OCI-LY1 (cell line): ENCODE results near the gene PARP3.

Source experiments
- H2AFZ ChIP-seq: fragments of 200-600 bp; sonication (generic), shearing (Covaris generic); 2 replicates; pipeline ENCODE4 v1.6.0; 2014; ENCODE audit warnings: antibody characterized with exemption, mild to moderate bottlenecking, low read length
- H3F3A ChIP-seq: fragments of 200-600 bp; sonication (generic), shearing (Covaris generic); 2 replicates; pipeline ENCODE4 v1.6.0; 2014; ENCODE audit warnings: mild to moderate bottlenecking, antibody characterized with exemption, low read length, moderate library complexity; ENCODE audit not compliant: insufficient read depth
- H3K27ac ChIP-seq: fragments of 200-600 bp; sonication (generic); 2 replicates; pipeline ENCODE4 v1.5.1; 2014; ENCODE audit warnings: low read length, mixed run types, mild to moderate bottlenecking, low read depth; ENCODE audit not compliant: poor library complexity, severe bottlenecking
- H3K27me3 ChIP-seq: fragments of 200-600 bp; sonication (generic); 2 replicates; pipeline ENCODE4 v1.6.0; 2014; ENCODE audit warnings: antibody characterized with exemption, mild to moderate bottlenecking, low read length, moderate library complexity; ENCODE audit not compliant: insufficient read depth
- H3K36me3 ChIP-seq: fragments of 200-600 bp; sonication (generic); 2 replicates; pipeline ENCODE4 v1.6.1; 2014; ENCODE audit warnings: mild to moderate bottlenecking, antibody characterized with exemption, low read length, moderate library complexity, mixed read lengths; ENCODE audit not compliant: insufficient read depth
- H3K4me1 ChIP-seq: fragments of 200-600 bp; sonication (generic); 2 replicates; pipeline ENCODE4 v1.5.1; 2014; ENCODE audit warnings: mild to moderate bottlenecking, low read length, moderate library complexity; ENCODE audit not compliant: insufficient read depth, severe bottlenecking
- H3K4me2 ChIP-seq: fragments of 200-600 bp; sonication (generic), shearing (Covaris generic); 2 replicates; pipeline ENCODE4 v1.6.1; 2014; ENCODE audit warnings: low read length
- H3K4me3 ChIP-seq: fragments of 200-600 bp; sonication (generic); 2 replicates; pipeline ENCODE4 v1.5.1; 2014; ENCODE audit warnings: low read length, low read depth, mild to moderate bottlenecking, mixed read lengths; ENCODE audit not compliant: poor library complexity, severe bottlenecking
- H3K79me2 ChIP-seq: fragments of 200-600 bp; shearing (Covaris generic); 2 replicates; pipeline ENCODE4 v1.6.1; 2016; ENCODE audit warnings: mixed run types, low read length, mixed read lengths; ENCODE audit not compliant: insufficient read depth
- H3K9ac ChIP-seq: fragments of 200-600 bp; sonication (generic), shearing (Covaris generic); 2 replicates; pipeline ENCODE4 v1.6.1; 2014; ENCODE audit warnings: mild to moderate bottlenecking, low read length, mixed read lengths
- H3K9me2 ChIP-seq: fragments of 200-600 bp; sonication (generic), shearing (Covaris generic); 2 replicates; pipeline ENCODE4 v1.6.1; 2014; ENCODE audit warnings: low read depth, mild to moderate bottlenecking, low read length, mixed read lengths
- H3K9me3 ChIP-seq: fragments of 200-600 bp; shearing (Covaris generic); 2 replicates; pipeline ENCODE4 v1.6.1; 2014; ENCODE audit warnings: low read length, mixed read lengths
- H4K20me1 ChIP-seq: fragments of 200-600 bp; sonication (generic), shearing (Covaris generic); 2 replicates; pipeline ENCODE4 v1.6.0; 2016; ENCODE audit warnings: mild to moderate bottlenecking, low read length; ENCODE audit not compliant: insufficient read depth
- EZH2 ChIP-seq: fragments of 200-600 bp; sonication (generic), shearing (Covaris generic); IDR thresholded peaks from 2 replicates; pipeline ENCODE4 v1.8.0; 2017; ENCODE audit warnings: borderline replicate concordance, mixed run types, mild to moderate bottlenecking, antibody characterized with exemption, low read length, moderate library complexity, mixed read lengths
- TF ChIP-seq, protein P1 (sequence below): fragments of 200-600 bp; sonication (generic), shearing (Covaris generic); IDR thresholded peaks from 2 replicates; pipeline ENCODE4 v1.5.1; 2017; ENCODE audit warnings: mild to moderate bottlenecking, antibody characterized with exemption, low read length, moderate library complexity, mixed read lengths

PARP3 gene

DNA sequence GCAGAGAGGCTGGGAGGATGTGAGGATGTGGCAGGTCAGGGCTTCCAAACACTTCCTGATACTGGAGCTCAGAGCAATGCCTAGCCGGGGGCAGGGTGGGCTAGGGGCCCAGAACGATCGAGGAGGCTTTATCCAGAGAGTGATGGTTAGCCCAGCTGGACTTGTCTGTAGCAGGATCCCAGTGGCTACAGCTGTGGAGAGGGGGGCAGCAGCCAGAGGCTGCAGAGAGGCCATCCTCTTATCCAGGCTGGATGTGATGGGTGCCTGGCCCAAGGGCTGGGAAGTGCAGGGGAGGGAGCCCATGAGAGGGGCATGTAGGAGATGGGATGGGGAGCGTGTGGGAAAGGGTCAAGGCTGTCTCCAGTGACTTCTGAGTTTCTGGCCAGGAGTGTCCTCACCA, 4.6 kb downstream of the PARP3 start:
- Histone ChIP-seq H3K79me2 (no peaks in the 10 kb centered on the region), H3K27me3 (0 out of 2 replicates have a peak, but pooled peaks cover 3% of the 10 kb centered on the region), H3F3A (no peaks in the 10 kb centered on the region), H3K4me2 (no peak overlapping the region), H3K9ac (no peak overlapping the region), H3K9me3 (no peaks in the 10 kb centered on the region), H3K27ac (no peak overlapping the region), H4K20me1 (no peaks in the 10 kb centered on the region), H2AFZ (no peak overlapping the region), H3K4me3 (no peak overlapping the region), H3K9me2 (no peaks in the 10 kb centered on the region), H3K36me3 (no peaks in the 10 kb centered on the region), H3K4me1 (peaks cover 8% of the 10 kb centered on the region)
- TF ChIP-seq, protein P1, sequence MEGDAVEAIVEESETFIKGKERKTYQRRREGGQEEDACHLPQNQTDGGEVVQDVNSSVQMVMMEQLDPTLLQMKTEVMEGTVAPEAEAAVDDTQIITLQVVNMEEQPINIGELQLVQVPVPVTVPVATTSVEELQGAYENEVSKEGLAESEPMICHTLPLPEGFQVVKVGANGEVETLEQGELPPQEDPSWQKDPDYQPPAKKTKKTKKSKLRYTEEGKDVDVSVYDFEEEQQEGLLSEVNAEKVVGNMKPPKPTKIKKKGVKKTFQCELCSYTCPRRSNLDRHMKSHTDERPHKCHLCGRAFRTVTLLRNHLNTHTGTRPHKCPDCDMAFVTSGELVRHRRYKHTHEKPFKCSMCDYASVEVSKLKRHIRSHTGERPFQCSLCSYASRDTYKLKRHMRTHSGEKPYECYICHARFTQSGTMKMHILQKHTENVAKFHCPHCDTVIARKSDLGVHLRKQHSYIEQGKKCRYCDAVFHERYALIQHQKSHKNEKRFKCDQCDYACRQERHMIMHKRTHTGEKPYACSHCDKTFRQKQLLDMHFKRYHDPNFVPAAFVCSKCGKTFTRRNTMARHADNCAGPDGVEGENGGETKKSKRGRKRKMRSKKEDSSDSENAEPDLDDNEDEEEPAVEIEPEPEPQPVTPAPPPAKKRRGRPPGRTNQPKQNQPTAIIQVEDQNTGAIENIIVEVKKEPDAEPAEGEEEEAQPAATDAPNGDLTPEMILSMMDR, result no peak

DNA sequence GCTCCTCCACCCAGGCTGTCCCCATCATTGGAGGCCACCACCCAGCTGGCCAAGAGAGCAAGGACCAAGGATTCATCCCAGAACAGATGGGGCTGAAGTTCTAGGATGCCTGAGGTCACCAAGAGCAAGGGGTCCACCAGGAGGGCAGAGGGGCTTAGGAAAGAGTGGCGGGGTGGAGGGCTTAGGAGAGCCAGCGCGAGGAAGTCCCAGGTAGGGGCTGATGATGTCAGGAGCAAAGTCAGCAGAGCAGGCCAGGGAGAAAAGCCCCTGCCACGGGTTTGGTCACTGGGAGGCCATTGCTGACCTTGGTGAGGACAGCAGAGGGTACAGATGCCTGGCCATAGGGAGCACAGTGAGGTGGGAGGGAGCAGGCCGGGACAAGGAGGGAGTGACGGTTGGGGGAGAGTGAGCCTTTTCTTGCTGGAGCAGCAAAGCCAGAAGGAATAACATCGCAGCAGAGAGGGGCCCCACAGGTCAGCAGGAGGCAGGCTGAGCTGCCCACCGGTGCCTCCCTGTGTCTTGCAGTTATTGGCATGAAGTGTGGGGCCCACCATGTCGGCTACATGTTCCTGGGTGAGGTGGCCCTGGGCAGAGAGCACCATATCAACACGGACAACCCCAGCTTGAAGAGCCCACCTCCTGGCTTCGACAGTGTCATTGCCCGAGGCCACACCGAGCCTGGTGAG, 5.2 kb downstream of the PARP3 start:
- Histone ChIP-seq H3F3A (no peaks in the 10 kb centered on the region), H4K20me1 (no peaks in the 10 kb centered on the region), H3K9me2 (no peaks in the 10 kb centered on the region), H3K27ac (no peak overlapping the region), H3K79me2 (no peaks in the 10 kb centered on the region), H3K4me1 (peaks cover 6% of the 10 kb centered on the region), H2AFZ (no peak overlapping the region), H3K9me3 (no peaks in the 10 kb centered on the region), H3K9ac (no peak overlapping the region), H3K27me3 (0 out of 2 replicates have a peak, but pooled peaks cover 3% of the 10 kb centered on the region), H3K4me3 (no peak overlapping the region), H3K4me2 (no peak overlapping the region), H3K36me3 (no peaks in the 10 kb centered on the region)
- TF ChIP-seq EZH2, result no peak
- TF ChIP-seq, protein P1, result no peak

DNA sequence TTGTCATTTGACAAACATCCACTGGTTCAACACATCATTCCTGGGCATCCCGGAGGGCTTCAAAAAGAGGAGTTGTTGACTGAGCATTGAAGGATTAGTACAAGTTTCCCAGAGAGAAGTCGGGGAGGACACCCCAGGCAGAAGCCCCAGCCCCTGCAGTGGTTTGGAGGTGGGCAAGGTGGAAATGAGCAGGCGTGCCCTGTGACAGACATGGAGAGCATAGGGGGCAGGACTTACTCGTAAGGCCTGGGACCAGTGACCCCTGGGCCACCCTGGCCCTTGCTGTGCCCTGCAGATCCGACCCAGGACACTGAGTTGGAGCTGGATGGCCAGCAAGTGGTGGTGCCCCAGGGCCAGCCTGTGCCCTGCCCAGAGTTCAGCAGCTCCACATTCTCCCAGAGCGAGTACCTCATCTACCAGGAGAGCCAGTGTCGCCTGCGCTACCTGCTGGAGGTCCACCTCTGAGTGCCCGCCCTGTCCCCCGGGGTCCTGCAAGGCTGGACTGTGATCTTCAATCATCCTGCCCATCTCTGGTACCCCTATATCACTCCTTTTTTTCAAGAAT, 5.9 kb downstream of the PARP3 start:
- TF ChIP-seq EZH2, result no peak
- TF ChIP-seq, protein P1, result no peak

More for the DNA sequence above, 5.9 kb downstream of the PARP3 start:
- no peaks in the 10 kb centered on the region for H3K79me2 ChIP-seq
- no peaks in the 10 kb centered on the region for H3K9me2 ChIP-seq
- H3K27ac ChIP-seq, result no peak overlapping the region
- 0 out of 2 replicates have a peak, but pooled peaks cover 3% of the 10 kb centered on the region for H3K27me3 ChIP-seq
- no peaks in the 10 kb centered on the region for H3K36me3 ChIP-seq
- H2AFZ ChIP-seq, result no peak overlapping the region
- no peaks in the 10 kb centered on the region for H3F3A ChIP-seq
- no peaks in the 10 kb centered on the region for H4K20me1 ChIP-seq
- no peak overlapping the region for H3K9ac ChIP-seq
- no peaks in the 10 kb centered on the region for H3K9me3 ChIP-seq
- no peak overlapping the region for H3K4me2 ChIP-seq
- no peaks in the 10 kb centered on the region for H3K4me1 ChIP-seq
- no peak overlapping the region for H3K4me3 ChIP-seq
